K562 (cell line): Measurements from ENCODE around the gene PSME1. TPM values are rescaled to one million over a fixed set of nuclear protein-coding genes. Genes with fewer than 3 reads are reported as not detected.

ENCODE experiments used
- BRD9 ChIP-seq: fragments of 450-650 bp; IDR thresholded peaks from 2 replicates; pipeline ENCODE4 v1.6.1; 2018; ENCODE audit warnings: low read depth; ENCODE audit not compliant: partially characterized antibody
- CEBPG ChIP-seq, 3 experiments: fragments of 200-800 bp in 1 of 3; sonication (Bioruptor generic) in 1 of 3; sonication (generic) in 1 of 3; formaldehyde crosslinking in 1 of 3; IDR thresholded peaks in 2 of 3; conservative IDR thresholded peaks in 1 of 3; 2 replicates each; pipeline versions ENCODE4 v1.6.1 to v1.8.0; 2016 to 2022; ENCODE audit warnings: missing compliant biosample characterization in 2 of 3, missing genetic modification characterization in 2 of 3, mild to moderate bottlenecking in 1 of 3, missing genetic modification reagents in 1 of 3
- HNRNPL ChIP-seq: fragments of 200-400 bp; formaldehyde crosslinking; IDR thresholded peaks from 2 replicates; pipeline ENCODE4 v1.6.1; 2017; ENCODE audit warnings: low read depth, mild to moderate bottlenecking, low read length
- MYBL2 ChIP-seq, 2 experiments: fragments of 450-650 bp in 1 of 2; sonication (generic) in 1 of 2; formaldehyde crosslinking in 1 of 2; IDR thresholded peaks; 2 replicates each; pipeline versions ENCODE4 v1.6.1 to v1.8.1; 2017 to 2022; ENCODE audit warnings: borderline replicate concordance in 1 of 2, inconsistent platforms in 1 of 2, low read depth in 1 of 2, mild to moderate bottlenecking in 1 of 2, missing genetic modification reagents in 1 of 2, moderate library complexity in 1 of 2
- TAF15 ChIP-seq: fragments of 200-400 bp; formaldehyde crosslinking; IDR thresholded peaks from 2 replicates; pipeline ENCODE4 v1.6.1; 2017; ENCODE audit warnings: mild to moderate bottlenecking, low read depth, low read length, moderate library complexity
- ZNF695 ChIP-seq: fragments of 450-650 bp; formaldehyde crosslinking; IDR thresholded peaks from 2 replicates; pipeline ENCODE4 v1.4.0; 2020; ENCODE audit warnings: mild to moderate bottlenecking, moderate library complexity
- ZNF717 ChIP-seq: fragments of 250-450 bp; sonication (Bioruptor Pico); IDR thresholded peaks from 2 replicates; pipeline ENCODE4 v1.5.0; 2021
- polyA plus RNA-seq, 8 experiments: library from polyadenylated mRNA; depleted of rRNA in 4 of 8; stranded (reverse) in 5 of 8; unstranded in 3 of 8; fragments of >200 nt; fragmentation: Nextera tagmentation in 2 of 8; fragmentation: Illumina TruSeq in 1 of 8; extraction: Ambion mirVana in 2 of 8; extraction: Trizol in 1 of 8; gene quantifications; 2 replicates each; pipeline versions ENCODE4 v1.2.1 to v1.2.3, GENCODE V29; 2011 to 2014; ENCODE audit warnings: inconsistent platforms in 1 of 8, missing spikeins in 1 of 8
- total RNA-seq, 7 experiments: library from RNA; depleted of rRNA in 6 of 7; stranded (reverse); fragments of >200 nt in 6 of 7; fragmentation: Illumina TruSeq in 2 of 7; extraction: Trizol in 2 of 7; gene quantifications; 2 replicates each; pipeline versions ENCODE4 v1.2.1 to v1.2.3, GENCODE V29; 2011 to 2021; ENCODE audit warnings: low replicate concordance in 1 of 7
- TF ChIP-seq, protein P1 (sequence below): fragments of 450-650 bp; conservative IDR thresholded peaks from 2 replicates; pipeline ENCODE4 v1.6.1; 2016; ENCODE audit warnings: missing genetic modification characterization, low read depth, mild to moderate bottlenecking, control low read depth, missing compliant biosample characterization
- TF ChIP-seq, protein P2 (sequence below): fragments of 250-450 bp; sonication (Bioruptor Pico); IDR thresholded peaks from 2 replicates; pipeline ENCODE4 v1.9.0; 2021; ENCODE audit warnings: mild to moderate bottlenecking
- TF ChIP-seq, protein P3 (sequence below): fragments of 450-650 bp; IDR thresholded peaks from 2 replicates; pipeline ENCODE4 v1.6.1; 2016
- TF ChIP-seq, protein P4 (sequence below): fragments of 250-450 bp; sonication (Bioruptor Pico); IDR thresholded peaks from 2 replicates; pipeline ENCODE4 v1.8.0; 2022; ENCODE audit warnings: moderate library complexity, mild to moderate bottlenecking, inconsistent platforms
- TF ChIP-seq, protein P5 (sequence below): fragments of 250-450 bp; sonication (Bioruptor Pico); IDR thresholded peaks from 2 replicates; pipeline ENCODE4 v1.5.0; 2021; ENCODE audit warnings: mild to moderate bottlenecking, moderate library complexity
- TF ChIP-seq, protein P6 (sequence below): sonication (generic); formaldehyde crosslinking; IDR thresholded peaks from 2 replicates; pipeline ENCODE4 v1.8.1; 2023; ENCODE audit warnings: mild to moderate bottlenecking, missing genetic modification reagents

PSME1 gene
- total and polyA plus RNA-seq, 9 of the 15 experiments (the other 6 are each of a cell fraction or from before 2014, with no cell fraction given), result 20.3 to 180 (median 67.5) TPM

DNA sequence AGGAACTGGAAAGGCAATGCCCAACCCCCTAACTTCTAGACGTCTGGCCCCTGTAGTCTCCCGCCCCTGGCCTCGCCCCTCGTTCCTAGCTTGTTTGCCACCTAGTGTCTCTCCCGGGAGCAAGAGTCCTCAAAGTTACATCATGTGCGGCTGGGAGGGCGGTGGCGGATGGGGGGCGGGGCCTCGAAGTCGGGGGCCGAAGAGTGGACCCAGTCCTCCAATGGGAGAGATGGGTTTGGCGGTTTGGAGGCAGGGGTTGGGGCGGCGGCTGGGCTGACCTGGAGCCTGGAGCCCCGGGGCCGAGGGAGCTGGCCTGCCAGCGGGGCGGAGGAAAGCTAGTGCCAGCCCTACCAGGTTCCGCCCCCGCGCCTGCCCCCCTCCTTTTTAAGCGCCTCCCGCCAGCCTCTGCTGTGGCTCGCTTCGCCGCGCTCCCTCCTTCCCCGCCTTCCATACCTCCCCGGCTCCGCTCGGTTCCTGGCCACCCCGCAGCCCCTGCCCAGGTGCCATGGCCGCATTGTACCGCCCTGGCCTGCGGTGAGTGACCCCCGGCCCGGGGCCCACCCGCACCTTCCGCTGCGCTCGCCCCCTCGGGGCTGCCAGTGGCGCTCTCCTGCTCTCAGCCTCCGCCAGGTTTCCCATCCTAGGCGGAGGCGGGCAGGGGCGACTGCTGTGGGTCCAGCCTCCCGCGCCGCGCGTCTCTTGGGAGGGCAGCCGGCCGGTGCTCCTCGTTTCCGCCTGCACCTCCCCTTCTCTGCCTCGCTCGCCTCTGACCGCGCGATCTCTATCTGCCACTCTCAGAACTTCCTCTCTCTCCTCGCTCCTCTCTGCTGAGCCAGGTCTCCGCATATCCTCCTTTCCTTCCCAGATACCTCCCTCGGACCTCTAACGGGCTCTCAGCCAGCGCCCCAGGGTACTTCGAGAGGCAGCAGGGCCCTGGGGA is 41.8 kb upstream of the PSME1 start, which contains the start of gene PCK2 (continued):
- TF ChIP-seq, protein P1, sequence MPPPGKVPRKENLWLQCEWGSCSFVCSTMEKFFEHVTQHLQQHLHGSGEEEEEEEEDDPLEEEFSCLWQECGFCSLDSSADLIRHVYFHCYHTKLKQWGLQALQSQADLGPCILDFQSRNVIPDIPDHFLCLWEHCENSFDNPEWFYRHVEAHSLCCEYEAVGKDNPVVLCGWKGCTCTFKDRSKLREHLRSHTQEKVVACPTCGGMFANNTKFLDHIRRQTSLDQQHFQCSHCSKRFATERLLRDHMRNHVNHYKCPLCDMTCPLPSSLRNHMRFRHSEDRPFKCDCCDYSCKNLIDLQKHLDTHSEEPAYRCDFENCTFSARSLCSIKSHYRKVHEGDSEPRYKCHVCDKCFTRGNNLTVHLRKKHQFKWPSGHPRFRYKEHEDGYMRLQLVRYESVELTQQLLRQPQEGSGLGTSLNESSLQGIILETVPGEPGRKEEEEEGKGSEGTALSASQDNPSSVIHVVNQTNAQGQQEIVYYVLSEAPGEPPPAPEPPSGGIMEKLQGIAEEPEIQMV (tag), result no peak
- TF ChIP-seq ZNF695 (CRISPR knock-in tag) (no peak), BRD9 (peak; percentile 18), CEBPG (CRISPR knock-in tag; IDR thresholded peaks at IDR 0.05) (peak; percentile 98), CEBPG (tag; conservative IDR thresholded peaks at IDR 0.05 in 1 of 2, IDR thresholded peaks at IDR 0.05 in 1 of 2) (peak; percentile 83 to 93), TAF15 (no peak), HNRNPL (peak; percentile 97), ZNF717 (CRISPR knock-in tag) (0 out of 2 replicates have a peak, but pooled peaks have one; percentile 50), MYBL2 (IDR thresholded peaks at IDR 0.05; ENCODE audit: low read depth) (no peak), MYBL2 (CRISPR knock-in tag; IDR thresholded peaks at IDR 0.05; ENCODE audit: borderline replicate concordance) (no peak)
- TF ChIP-seq, protein P2, sequence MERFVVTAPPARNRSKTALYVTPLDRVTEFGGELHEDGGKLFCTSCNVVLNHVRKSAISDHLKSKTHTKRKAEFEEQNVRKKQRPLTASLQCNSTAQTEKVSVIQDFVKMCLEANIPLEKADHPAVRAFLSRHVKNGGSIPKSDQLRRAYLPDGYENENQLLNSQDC, result no peak
- TF ChIP-seq, protein P3, sequence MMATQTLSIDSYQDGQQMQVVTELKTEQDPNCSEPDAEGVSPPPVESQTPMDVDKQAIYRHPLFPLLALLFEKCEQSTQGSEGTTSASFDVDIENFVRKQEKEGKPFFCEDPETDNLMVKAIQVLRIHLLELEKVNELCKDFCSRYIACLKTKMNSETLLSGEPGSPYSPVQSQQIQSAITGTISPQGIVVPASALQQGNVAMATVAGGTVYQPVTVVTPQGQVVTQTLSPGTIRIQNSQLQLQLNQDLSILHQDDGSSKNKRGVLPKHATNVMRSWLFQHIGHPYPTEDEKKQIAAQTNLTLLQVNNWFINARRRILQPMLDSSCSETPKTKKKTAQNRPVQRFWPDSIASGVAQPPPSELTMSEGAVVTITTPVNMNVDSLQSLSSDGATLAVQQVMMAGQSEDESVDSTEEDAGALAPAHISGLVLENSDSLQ, result peak; percentile 28
- TF ChIP-seq, protein P4, sequence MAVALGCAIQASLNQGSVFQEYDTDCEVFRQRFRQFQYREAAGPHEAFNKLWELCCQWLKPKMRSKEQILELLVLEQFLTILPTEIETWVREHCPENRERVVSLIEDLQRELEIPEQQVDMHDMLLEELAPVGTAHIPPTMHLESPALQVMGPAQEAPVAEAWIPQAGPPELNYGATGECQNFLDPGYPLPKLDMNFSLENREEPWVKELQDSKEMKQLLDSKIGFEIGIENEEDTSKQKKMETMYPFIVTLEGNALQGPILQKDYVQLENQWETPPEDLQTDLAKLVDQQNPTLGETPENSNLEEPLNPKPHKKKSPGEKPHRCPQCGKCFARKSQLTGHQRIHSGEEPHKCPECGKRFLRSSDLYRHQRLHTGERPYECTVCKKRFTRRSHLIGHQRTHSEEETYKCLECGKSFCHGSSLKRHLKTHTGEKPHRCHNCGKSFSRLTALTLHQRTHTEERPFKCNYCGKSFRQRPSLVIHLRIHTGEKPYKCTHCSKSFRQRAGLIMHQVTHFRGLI (CRISPR knock-in tag), result no peak
- TF ChIP-seq, protein P5, sequence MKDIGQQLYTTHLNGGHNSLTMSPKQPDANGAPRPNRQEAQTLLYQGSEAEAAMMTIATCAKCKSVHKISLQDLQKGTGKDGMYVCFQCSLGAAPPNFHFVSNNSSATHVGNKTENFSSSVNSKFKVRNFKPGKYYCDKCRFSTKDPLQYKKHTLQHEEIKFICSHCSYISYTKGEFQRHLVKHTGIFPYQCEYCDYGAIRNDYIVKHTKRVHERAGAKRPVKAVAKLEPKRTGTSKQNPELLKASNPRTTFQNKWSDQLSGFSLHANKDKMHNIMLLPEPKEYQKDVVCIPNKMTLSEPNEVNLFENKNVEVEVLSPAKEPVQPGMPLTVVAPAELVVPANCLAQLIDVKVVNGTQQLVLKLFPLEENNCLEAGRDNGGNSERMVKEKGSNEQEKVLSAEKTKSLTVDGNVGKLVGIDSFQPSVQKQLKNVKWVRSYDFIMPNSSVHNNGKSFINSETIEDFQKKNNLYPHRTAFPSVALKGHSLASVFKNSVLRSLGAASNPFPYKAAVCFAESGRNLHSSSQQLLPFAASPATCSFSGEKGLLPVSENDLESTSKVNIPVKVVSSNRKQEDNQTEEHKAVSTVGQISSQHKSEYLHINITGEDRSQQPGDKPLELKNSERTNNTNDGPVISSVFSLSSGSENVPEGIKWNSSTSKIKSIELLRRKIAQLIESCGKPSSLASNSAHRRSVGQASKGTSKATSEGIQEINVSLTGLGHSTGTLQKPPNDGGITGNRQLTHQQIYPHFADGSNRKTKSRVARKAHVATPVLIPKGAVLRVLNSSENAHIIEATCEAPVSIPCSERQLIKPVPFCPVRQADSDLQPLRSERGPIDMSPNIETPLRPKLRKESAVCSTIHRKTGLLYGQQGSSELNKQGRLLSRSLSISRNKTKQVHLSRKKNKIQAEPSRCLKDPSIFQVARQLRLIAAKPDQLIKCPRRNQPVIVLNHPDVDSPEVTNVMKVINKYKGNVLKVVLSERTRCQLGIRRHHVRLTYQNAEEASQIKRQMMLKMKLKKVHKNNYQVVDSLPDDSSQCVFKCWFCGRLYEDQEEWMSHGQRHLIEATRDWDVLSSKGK (CRISPR knock-in tag), result no peak
- TF ChIP-seq, protein P6, sequence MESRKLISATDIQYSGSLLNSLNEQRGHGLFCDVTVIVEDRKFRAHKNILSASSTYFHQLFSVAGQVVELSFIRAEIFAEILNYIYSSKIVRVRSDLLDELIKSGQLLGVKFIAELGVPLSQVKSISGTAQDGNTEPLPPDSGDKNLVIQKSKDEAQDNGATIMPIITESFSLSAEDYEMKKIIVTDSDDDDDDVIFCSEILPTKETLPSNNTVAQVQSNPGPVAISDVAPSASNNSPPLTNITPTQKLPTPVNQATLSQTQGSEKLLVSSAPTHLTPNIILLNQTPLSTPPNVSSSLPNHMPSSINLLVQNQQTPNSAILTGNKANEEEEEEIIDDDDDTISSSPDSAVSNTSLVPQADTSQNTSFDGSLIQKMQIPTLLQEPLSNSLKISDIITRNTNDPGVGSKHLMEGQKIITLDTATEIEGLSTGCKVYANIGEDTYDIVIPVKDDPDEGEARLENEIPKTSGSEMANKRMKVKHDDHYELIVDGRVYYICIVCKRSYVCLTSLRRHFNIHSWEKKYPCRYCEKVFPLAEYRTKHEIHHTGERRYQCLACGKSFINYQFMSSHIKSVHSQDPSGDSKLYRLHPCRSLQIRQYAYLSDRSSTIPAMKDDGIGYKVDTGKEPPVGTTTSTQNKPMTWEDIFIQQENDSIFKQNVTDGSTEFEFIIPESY (CRISPR knock-in tag), result 0 out of 2 replicates have a peak, but pooled peaks have one; percentile 14
